ENCODE measurements around the gene PRKAG1.
A peak's percentile ranks its signal among the peaks of the same experiment; 100 is the strongest.

Gene PRKAG1

GRCh38 chr12:49049566-49050224 lies 31.1 kb upstream of the PRKAG1 start:
- no peak for DNase-seq

GRCh38 chr12:49048953-49049352 lies 30.4 kb upstream of the PRKAG1 start:
- DNase-seq = no peak

DNA sequence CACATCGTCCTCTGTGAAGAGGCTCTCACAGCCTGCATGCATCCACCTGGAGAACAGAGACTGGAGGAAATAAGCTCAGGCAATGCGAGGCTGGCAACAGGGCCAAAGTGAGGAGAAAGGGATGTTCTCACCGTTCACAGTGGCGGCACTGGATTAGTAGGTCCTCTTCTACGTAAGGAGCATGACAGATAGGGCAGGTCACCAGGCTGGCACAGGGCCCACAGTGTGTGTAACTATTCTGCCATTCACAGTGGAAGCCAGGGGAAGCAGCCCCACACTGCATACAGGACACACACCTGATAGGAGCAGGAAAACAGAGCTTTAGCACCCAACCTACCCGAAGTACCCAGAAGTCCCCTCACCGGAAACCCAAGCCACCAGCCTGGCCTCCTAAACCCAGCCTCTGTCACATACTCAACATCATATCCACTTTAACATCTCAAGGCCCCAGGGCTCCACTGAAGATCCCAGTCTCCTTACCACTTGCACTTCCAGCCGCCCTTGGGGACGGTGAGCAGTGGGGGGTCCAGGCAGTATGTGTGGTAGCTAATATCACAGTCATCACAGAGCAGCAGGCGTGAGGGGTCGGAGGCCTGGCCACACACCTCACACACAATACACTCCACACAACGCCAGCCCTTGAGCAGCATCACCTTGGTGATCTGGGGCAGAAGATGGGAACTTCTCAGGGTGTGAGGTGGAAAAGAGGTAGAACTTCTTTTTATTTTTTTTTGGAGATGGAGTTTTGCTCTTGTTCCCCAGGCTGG lies 27.7 kb upstream of the PRKAG1 start:
- DNase-seq = no peak

GRCh38 chr12:49044660-49045059 lies 26.1 kb upstream of the PRKAG1 start:
- no peak for DNase-seq

DNA sequence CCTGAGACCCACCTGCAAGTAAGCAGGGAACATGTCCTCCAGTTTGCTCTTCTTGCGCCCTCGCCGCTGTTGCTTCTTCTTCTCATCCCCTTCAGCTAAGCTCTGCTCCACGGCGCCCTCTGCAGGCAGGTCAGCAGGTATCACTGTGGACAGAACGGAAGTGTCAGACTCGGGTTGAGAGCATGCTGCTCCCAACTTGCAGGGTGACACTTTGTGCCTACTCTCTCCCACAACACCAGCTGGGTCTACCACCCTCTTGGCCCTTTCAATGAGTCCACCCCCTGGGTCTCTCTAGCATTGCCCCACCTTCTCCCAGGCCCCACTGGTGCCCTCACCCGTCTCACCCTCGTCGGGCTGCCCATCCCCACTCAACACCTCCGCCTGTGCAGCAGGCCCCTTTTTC lies 25.3 kb upstream of the PRKAG1 start:
- peak; percentile 76 for DNase-seq

DNA sequence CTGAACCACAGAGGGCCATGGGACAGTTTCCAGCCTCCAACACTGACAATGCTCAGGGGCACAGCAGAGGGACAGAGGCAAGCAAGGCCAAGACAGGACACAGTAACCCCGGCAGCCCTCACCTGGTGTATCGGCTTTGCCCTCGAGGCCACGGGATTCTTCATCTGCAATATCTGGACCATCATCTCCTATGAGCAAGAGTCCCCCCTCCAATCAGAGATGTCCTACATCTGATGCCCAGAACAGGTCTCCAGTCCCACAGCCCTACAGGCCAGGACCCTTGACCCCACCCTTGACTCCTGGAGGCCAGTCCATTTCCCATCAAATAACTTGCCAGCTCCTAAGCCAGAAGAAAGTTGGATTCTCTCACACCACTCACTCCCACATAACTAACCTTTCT lies 24.7 kb upstream of the PRKAG1 start:
- no peak for DNase-seq

GRCh38 chr12:49041881-49042484 lies 23.4 kb upstream of the PRKAG1 start:
- DNase-seq = no peak

- no peak for DNase-seq
Measured at GRCh38 chr12:49041036-49041880, 22.7 kb upstream of the PRKAG1 start.

GRCh38 chr12:49040364-49040855 lies 21.8 kb upstream of the PRKAG1 start:
- DNase-seq = no peak

- no peak for DNase-seq
Measured at GRCh38 chr12:49039421-49040363, 21.1 kb upstream of the PRKAG1 start.

DNA sequence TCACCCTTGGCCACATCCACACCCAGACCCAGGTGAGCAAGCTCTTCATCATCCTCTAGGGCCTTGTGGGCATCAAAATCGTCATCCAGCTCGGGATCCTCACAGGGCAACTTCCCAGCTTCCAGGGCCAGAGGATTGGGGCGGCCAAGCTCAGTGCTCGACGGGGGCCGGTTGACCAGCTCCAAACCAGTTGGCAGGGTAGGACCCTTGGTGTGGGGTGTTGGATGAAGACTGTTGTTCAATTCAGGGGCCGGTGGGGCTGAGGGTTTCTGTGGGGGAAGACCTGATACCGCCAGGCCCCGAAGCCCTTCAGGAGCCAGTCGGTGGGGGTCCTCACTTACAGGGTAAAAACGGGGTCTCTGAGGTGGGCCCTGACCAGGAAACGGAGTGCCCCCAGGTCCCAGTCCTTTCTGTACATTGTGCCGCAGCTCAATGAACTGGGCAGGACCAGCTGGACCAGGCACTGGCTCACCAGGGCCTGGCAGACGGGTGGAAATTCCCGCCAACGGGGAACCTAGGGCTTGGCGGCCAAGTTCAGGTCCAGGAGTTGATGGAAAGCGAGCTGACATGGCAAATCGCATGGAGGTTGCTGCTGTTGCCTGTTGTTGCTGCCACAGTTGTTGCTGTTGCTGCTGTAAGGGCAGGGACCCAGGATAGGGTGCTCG lies 19.8 kb upstream of the PRKAG1 start:
- no peak for DNase-seq

DNA sequence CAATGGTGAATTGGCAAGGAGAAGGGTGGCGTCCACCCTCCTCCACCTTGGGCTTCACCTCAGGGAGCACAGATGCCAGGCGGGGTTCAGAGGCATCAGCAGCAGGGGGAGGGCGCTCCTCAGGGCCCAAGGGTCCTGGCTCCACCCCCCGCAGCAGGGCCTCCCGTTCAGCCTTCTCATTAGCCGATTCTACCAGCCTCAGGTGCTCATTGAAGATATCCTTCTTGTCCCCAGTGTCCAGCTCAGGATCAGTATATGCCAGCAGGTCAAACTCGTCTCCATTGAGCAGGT lies 19.3 kb upstream of the PRKAG1 start:
- DNase-seq = no peak

DNA sequence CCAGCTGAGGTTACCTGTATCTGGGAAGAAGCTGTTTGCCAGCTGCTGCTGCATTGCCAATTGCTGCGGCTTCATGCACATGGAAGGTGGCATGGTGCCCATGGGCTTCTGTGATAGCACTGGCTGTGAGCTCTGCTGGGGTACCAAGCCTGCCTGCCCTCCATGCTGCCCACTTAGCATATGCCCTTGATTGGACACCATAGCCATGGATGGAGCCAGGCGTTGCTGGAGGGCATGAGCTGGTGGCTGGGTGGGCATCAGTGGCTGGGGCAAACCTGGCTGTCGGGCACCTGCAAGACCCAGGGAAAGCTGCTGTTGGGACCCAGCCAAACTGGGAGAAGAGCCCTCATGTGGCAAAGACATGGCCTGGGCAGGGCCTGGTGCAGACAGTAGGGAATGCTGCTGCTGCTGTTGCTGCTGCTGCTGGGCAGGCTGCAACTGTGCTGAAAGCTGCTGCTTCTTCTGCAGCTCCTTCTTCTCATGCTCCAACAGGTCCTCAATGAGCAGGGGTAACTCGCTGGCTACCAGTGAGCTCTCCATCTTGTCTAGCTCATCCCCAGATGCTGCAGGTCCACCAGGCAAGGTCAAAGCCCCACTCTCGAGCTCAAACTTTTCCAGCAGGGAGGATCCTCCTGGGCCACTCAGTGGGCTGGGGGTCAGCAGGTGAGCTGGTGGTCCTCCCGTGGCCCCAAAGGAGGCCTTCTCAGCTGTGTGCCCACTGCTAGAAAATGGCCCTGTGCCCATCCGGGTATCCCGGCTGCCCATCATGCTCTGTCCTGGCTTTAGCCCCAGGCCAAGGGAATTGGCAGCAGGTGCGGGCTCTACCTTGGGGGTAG lies 18.8 kb upstream of the PRKAG1 start:
- DNase-seq = no peak

- no peak for DNase-seq
Measured at GRCh38 chr12:49036029-49036428, 17.5 kb upstream of the PRKAG1 start.

GRCh38 chr12:49034286-49034622 lies 15.7 kb upstream of the PRKAG1 start:
- no peak for DNase-seq

- no peak for DNase-seq
Measured at GRCh38 chr12:49033611-49034285, 15.2 kb upstream of the PRKAG1 start.

- no peak for DNase-seq
Measured at GRCh38 chr12:49032679-49033447, 14.3 kb upstream of the PRKAG1 start.

DNA sequence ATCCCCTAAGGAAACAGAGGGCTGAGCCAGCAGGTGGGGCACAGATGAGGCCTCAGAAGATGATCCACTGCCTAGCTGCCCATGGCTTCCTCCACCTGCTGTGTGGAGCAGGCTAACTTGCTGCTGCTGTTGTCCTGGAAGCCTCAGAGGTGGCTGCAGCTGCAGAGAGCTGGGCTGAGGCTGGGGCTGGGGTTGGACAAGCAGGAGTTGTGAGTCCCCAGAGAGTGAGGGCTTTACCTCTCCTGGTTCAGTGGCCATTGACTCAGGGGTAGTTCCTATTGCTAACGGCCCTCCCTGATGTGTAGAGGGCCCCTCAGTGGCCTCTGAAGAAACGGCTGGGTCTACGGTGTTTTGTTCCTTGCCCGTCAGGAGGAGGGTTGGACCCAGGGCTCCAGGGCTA lies 13.7 kb upstream of the PRKAG1 start:
- DNase-seq = no peak

GRCh38 chr12:49031573-49032161 lies 13.1 kb upstream of the PRKAG1 start:
- DNase-seq = no peak

All from suppressor macrophage treated with lipopolysaccharide for 4 hours (primary cell).